Gastrocnemius medialis (tissue), 4 donors: ENCODE measurements around the gene SRSF3.

Source experiments
- POLR2A ChIP-seq, 2 donors: fragments of 450-650 bp; IDR thresholded peaks; one replicate each; pipeline ENCODE4 v1.6.1; 2017; ENCODE audit warnings: antibody characterized with exemption in 2 of 2, mild to moderate bottlenecking in 2 of 2, moderate library complexity in 2 of 2
- TF ChIP-seq, protein P1 (sequence below), 5 experiments: fragments of 450-650 bp in 3 of 5; fragments of 200-600 bp in 2 of 5; sonication (generic) in 2 of 5; IDR thresholded peaks in 4 of 5; conservative IDR thresholded peaks in 1 of 5; 1 replicate in 4 of 5; 2 replicates in 1 of 5; pipeline ENCODE4 v1.5.1; 2016 to 2019; ENCODE audit warnings: antibody characterized with exemption in 5 of 5, mild to moderate bottlenecking in 3 of 5, moderate library complexity in 3 of 5

DNA sequence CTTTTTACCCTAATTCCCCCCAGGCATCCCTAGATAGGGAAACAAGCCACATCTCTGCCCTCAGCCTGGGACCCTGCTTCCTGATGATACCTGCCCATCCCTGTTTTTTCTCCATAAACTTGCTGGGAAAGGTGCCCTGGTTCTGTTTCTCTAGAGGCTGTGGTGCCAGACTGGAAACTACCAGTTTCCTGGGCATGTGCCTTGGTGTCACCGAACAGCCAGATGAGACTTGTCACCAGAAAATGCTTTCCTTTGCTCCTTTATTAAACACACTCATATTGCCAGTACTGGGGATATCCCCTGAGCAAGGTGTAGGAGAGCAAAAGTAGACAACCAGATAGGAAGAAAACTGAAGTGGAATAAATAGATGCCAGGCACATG lies 16.8 kb downstream of the SRSF3 start:
- TF ChIP-seq, protein P1, sequence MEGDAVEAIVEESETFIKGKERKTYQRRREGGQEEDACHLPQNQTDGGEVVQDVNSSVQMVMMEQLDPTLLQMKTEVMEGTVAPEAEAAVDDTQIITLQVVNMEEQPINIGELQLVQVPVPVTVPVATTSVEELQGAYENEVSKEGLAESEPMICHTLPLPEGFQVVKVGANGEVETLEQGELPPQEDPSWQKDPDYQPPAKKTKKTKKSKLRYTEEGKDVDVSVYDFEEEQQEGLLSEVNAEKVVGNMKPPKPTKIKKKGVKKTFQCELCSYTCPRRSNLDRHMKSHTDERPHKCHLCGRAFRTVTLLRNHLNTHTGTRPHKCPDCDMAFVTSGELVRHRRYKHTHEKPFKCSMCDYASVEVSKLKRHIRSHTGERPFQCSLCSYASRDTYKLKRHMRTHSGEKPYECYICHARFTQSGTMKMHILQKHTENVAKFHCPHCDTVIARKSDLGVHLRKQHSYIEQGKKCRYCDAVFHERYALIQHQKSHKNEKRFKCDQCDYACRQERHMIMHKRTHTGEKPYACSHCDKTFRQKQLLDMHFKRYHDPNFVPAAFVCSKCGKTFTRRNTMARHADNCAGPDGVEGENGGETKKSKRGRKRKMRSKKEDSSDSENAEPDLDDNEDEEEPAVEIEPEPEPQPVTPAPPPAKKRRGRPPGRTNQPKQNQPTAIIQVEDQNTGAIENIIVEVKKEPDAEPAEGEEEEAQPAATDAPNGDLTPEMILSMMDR (IDR thresholded peaks at IDR 0.05 in 4 of 5, conservative IDR thresholded peaks at IDR 0.05 in 1 of 5), result no peak
- TF ChIP-seq POLR2A (IDR thresholded peaks at IDR 0.05), result no peak
